Activated CD4-positive, alpha-beta T cell treated with anti-CD3 and anti-CD28 coated beads for 48 hours (primary cell): ENCODE measurements around the gene TXLNB.
"Not testable (repeated sequence)": the region's sequence is repeated elsewhere in the genome, so short reads cannot be mapped to it uniquely, and the experiment has no call there.

Experiments used
- DNase-seq: peaks from one replicate; pipeline ENCODE4 v3.0.0-alpha.2; 2020

The TXLNB gene

GRCh38 chr6:139265512-139266190, 26.1 kb downstream of the TXLNB start:
- DNase-seq = no peak

GRCh38 chr6:139262519-139263300, 29.1 kb downstream of the TXLNB start:
- peak; percentile 43 for DNase-seq

- DNase-seq = peak; percentile 7
Measured at GRCh38 chr6:139257821-139258398, 33.9 kb downstream of the TXLNB start.

GRCh38 chr6:139257291-139257690, 34.5 kb downstream of the TXLNB start:
- DNase-seq = no peak

- no peak for DNase-seq
Measured at GRCh38 chr6:139256087-139256486, 35.7 kb downstream of the TXLNB start.

- DNase-seq = no peak
Measured at GRCh38 chr6:139254196-139254595, 37.6 kb downstream of the TXLNB start.

- DNase-seq = no peak
Measured at GRCh38 chr6:139253656-139254055, 38.1 kb downstream of the TXLNB start.

- no peak for DNase-seq
Measured at GRCh38 chr6:139251691-139252390, 40.0 kb downstream of the TXLNB start.

GRCh38 chr6:139251045-139251690, 40.6 kb downstream of the TXLNB start:
- no peak for DNase-seq

GRCh38 chr6:139250296-139251044, 41.3 kb downstream of the TXLNB start:
- peak; percentile 75 for DNase-seq

GRCh38 chr6:139249395-139249794, 42.4 kb downstream of the TXLNB start:
- DNase-seq = peak; percentile 52

GRCh38 chr6:139248911-139249310, 42.9 kb downstream of the TXLNB start:
- DNase-seq = no peak

GRCh38 chr6:139247618-139248017, 44.2 kb downstream of the TXLNB start:
- DNase-seq = no peak

- DNase-seq = no peak
Measured at GRCh38 chr6:139243536-139243935, 48.3 kb downstream of the TXLNB start.

GRCh38 chr6:139242457-139243240, 49.1 kb downstream of the TXLNB start:
- no peak for DNase-seq

GRCh38 chr6:139240161-139241010, 51.4 kb downstream of the TXLNB start:
- DNase-seq = no peak

GRCh38 chr6:139239064-139239463, 52.7 kb downstream of the TXLNB start:
- no peak for DNase-seq

- DNase-seq = no peak
Measured at GRCh38 chr6:139236105-139236504, 55.7 kb downstream of the TXLNB start.

GRCh38 chr6:139235661-139236060, 56.1 kb downstream of the TXLNB start:
- DNase-seq = no peak

GRCh38 chr6:139234193-139234592, 57.6 kb downstream of the TXLNB start:
- DNase-seq = not testable (repeated sequence)
